A549 (cell line): ENCODE results near the gene PCSK5. TPM values are rescaled to one million over a fixed set of nuclear protein-coding genes. Genes with fewer than 3 reads are reported as not detected.
A peak's percentile ranks its signal among the peaks of the same experiment; 100 is the strongest.

Source experiments
- ATAC-seq, 2 experiments: fragments of 200-7000 bp in 1 of 2; fragments of >200 bp in 1 of 2; cut with Nextera tagmentation in 1 of 2; cut with Tn5 transposase in 1 of 2; 3 replicates each; pipeline versions ENCODE4 v1.8.0 to v1.9.1; 2018 to 2020; ENCODE audit warnings: mild to moderate bottlenecking in 1 of 2, moderate library complexity in 1 of 2
- CTCF ChIA-PET: fragments of 300-600 bp; sonication (Branson Sonifier 250); formaldehyde crosslinking; extraction: SDS; loops from one replicate; lab custom pipeline; 2021; ENCODE audit warnings: antibody characterized with exemption, inconsistent platforms; lab: Yijun Ruan, JAX
- POLR2A ChIA-PET: fragments of 350-600 bp; formaldehyde crosslinking; extraction: SDS; loops from one replicate; lab custom pipeline; 2021; ENCODE audit warnings: antibody characterized with exemption, inconsistent platforms; lab: Yijun Ruan, JAX
- DNase-seq, 2 experiments: peaks; one replicate each; pipeline versions ENCODE4 v3.0.0 to v3.0.0-alpha.2; 2011 to 2016; ENCODE audit warnings: low read depth in 1 of 2, low spot score in 1 of 2
- FAIRE-seq: peaks from 2 replicates; lab custom pipeline; 2011; peaks lifted over from hg19 to GRCh38; lab: Jason Lieb, UNC
- H3K27ac ChIP-seq, 2 experiments: fragments of >200 bp; sonication (Bioruptor Twin); formaldehyde crosslinking; 3 replicates each; pipeline ENCODE4 v1.5.1; 2016 to 2017
- H3K4me1 ChIP-seq: fragments of >200 bp; sonication (Bioruptor Twin); formaldehyde crosslinking; 3 replicates; pipeline ENCODE4 v1.6.1; 2016
- H3K4me2 ChIP-seq: fragments of >200 bp; sonication (Bioruptor Twin); formaldehyde crosslinking; 3 replicates; pipeline ENCODE4 v1.6.1; 2016
- H3K4me3 ChIP-seq: fragments of >200 bp; sonication (Bioruptor Twin); formaldehyde crosslinking; 3 replicates; pipeline ENCODE4 v1.5.1; 2016
- H3K9me3 ChIP-seq: fragments of >200 bp; sonication (Bioruptor Twin); formaldehyde crosslinking; 3 replicates; pipeline ENCODE4 v1.6.1; 2016
- CBX2 ChIP-seq: fragments of 200-600 bp; sonication (generic); IDR thresholded peaks from 2 replicates; pipeline ENCODE4 v1.6.1; 2016; ENCODE audit warnings: low read depth, mild to moderate bottlenecking, borderline replicate concordance
- CBX8 ChIP-seq: fragments of 200-600 bp; sonication (generic); IDR thresholded peaks from 2 replicates; pipeline ENCODE4 v1.6.1; 2016
- CEBPB ChIP-seq, 2 experiments: fragments of >200 bp in 1 of 2; sonication (Bioruptor Twin) in 1 of 2; formaldehyde crosslinking in 1 of 2; IDR thresholded peaks; 2 replicates each; pipeline ENCODE4 v1.6.1; 2012 to 2016
- EHF ChIP-seq: fragments of 250-450 bp; sonication (Bioruptor Pico); IDR thresholded peaks from 2 replicates; pipeline ENCODE4 v1.5.0; 2020; ENCODE audit warnings: mild to moderate bottlenecking
- EHMT2 ChIP-seq: fragments of 200-600 bp; sonication (generic); IDR thresholded peaks from 2 replicates; pipeline ENCODE4 v1.6.1; 2016; ENCODE audit warnings: antibody characterized with exemption, low read depth, mild to moderate bottlenecking, moderate library complexity
- ELK1 ChIP-seq: fragments of 150-350 bp; IDR thresholded peaks from 2 replicates; pipeline ENCODE4 v1.6.1; 2014; ENCODE audit warnings: low read depth, mild to moderate bottlenecking, low read length
- HES2 ChIP-seq: fragments of >200 bp; sonication (Bioruptor Twin); formaldehyde crosslinking; IDR thresholded peaks from 2 replicates; pipeline ENCODE4 v1.6.1; 2016
- HMGXB4 ChIP-seq: fragments of 250-450 bp; sonication (Bioruptor Pico); IDR thresholded peaks from 2 replicates; pipeline ENCODE4 v1.5.0; 2021; ENCODE audit warnings: mild to moderate bottlenecking, moderate library complexity, borderline replicate concordance
- HOXA7 ChIP-seq: fragments of 250-450 bp; sonication (Bioruptor Pico); IDR thresholded peaks from 2 replicates; pipeline ENCODE4 v1.5.0; 2020; ENCODE audit warnings: mild to moderate bottlenecking, moderate library complexity
- HOXB13 ChIP-seq: fragments of 250-450 bp; sonication (Bioruptor Pico); IDR thresholded peaks from 2 replicates; pipeline ENCODE4 v1.5.0; 2020; ENCODE audit warnings: low read depth, mild to moderate bottlenecking, moderate library complexity
- HOXB5 ChIP-seq: fragments of 250-450 bp; sonication (Bioruptor Pico); IDR thresholded peaks from 2 replicates; pipeline ENCODE4 v1.5.0; 2020; ENCODE audit warnings: mild to moderate bottlenecking, moderate library complexity
- JUN ChIP-seq, 2 experiments: fragments of >200 bp; sonication (Bioruptor Twin); formaldehyde crosslinking; IDR thresholded peaks; 2 replicates in 1 of 2; 3 replicates in 1 of 2; pipeline ENCODE4 v1.6.1; 2016 to 2017
- MAX ChIP-seq: IDR thresholded peaks from 2 replicates; pipeline ENCODE4 v1.6.1; 2012
- MAZ ChIP-seq: fragments of 150-350 bp; IDR thresholded peaks from 2 replicates; pipeline ENCODE4 v1.6.1; 2014; ENCODE audit warnings: antibody characterized with exemption, low read depth, low read length, borderline replicate concordance
- NFE2L2 ChIP-seq: fragments of 150-350 bp; conservative IDR thresholded peaks from 2 replicates; pipeline ENCODE4 v1.6.1; 2014; ENCODE audit warnings: low read length
- RFX5 ChIP-seq: fragments of 450-650 bp; IDR thresholded peaks from 2 replicates; pipeline ENCODE4 v1.7.1; 2014; ENCODE audit warnings: antibody characterized with exemption, mild to moderate bottlenecking, moderate library complexity
- RNF2 ChIP-seq: fragments of 200-600 bp; sonication (generic); IDR thresholded peaks from 2 replicates; pipeline ENCODE4 v1.6.1; 2016; ENCODE audit warnings: low read depth, mild to moderate bottlenecking, antibody characterized with exemption, moderate library complexity, borderline replicate concordance
- ZC3H11A ChIP-seq: fragments of 450-650 bp; IDR thresholded peaks from 2 replicates; pipeline ENCODE4 v1.6.1; 2014; ENCODE audit warnings: antibody characterized with exemption, mild to moderate bottlenecking
- ZNF302 ChIP-seq: fragments of 250-450 bp; sonication (Bioruptor Pico); IDR thresholded peaks from 2 replicates; pipeline ENCODE4 v1.9.0; 2021; ENCODE audit warnings: inconsistent platforms, mild to moderate bottlenecking, moderate library complexity
- ZSCAN20 ChIP-seq: fragments of 250-450 bp; sonication (Bioruptor Pico); IDR thresholded peaks from 2 replicates; pipeline ENCODE4 v1.8.0; 2022; ENCODE audit warnings: mild to moderate bottlenecking, moderate library complexity
- WGBS: methylation state at CpG from one replicate; pipeline ENCODE4 v1.1.6; 2017; ENCODE audit errors: missing lambda C conversion rate; 5-methylcytosine and 5-hydroxymethylcytosine counted together
- polyA plus RNA-seq, 4 experiments: library from polyadenylated mRNA; depleted of rRNA in 3 of 4; stranded (reverse); fragments of >200 nt; fragmentation: RNase III in 1 of 4; extraction: RNeasy Plus Mini Kit Qiagen cat#74134 plus additional on column Dnase treatment in 1 of 4; gene quantifications; 2 replicates in 3 of 4; 3 replicates in 1 of 4; pipeline ENCODE4 v1.2.3, GENCODE V29; 2011 to 2017
- TF ChIP-seq, protein P1 (sequence below): IDR thresholded peaks from 2 replicates; pipeline ENCODE4 v1.6.1; 2012
- TF ChIP-seq, protein P2 (sequence below): IDR thresholded peaks from 2 replicates; pipeline ENCODE4 v1.6.1; 2012; ENCODE audit warnings: low read depth, borderline replicate concordance
- TF ChIP-seq, protein P3 (sequence below): fragments of 250-450 bp; sonication (Bioruptor Pico); IDR thresholded peaks from 2 replicates; pipeline ENCODE4 v1.5.0; 2020; ENCODE audit warnings: low read depth, mild to moderate bottlenecking, moderate library complexity

Gene PCSK5
- polyA plus RNA-seq, 2 of the 4 experiments (the other 2 are of a cell fraction): 1.3 to 6.7 TPM

- 37% methylated on average over 2 of the region's 2 CpGs for WGBS
- no peak for FAIRE-seq
- no peak overlapping the region for H3K27ac ChIP-seq
- ATAC-seq: no peak
- H3K4me3 ChIP-seq: no peak overlapping the region
- no peaks in the 10 kb centered on the region for H3K4me1 ChIP-seq
- H3K9me3 ChIP-seq: no peaks in the 10 kb centered on the region
- CTCF ChIA-PET: no interaction called here
- TF ChIP-seq, protein P1, sequence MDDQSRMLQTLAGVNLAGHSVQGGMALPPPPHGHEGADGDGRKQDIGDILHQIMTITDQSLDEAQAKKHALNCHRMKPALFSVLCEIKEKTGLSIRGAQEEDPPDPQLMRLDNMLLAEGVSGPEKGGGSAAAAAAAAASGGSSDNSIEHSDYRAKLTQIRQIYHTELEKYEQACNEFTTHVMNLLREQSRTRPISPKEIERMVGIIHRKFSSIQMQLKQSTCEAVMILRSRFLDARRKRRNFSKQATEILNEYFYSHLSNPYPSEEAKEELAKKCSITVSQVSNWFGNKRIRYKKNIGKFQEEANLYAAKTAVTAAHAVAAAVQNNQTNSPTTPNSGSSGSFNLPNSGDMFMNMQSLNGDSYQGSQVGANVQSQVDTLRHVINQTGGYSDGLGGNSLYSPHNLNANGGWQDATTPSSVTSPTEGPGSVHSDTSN: no peak
- TF ChIP-seq CEBPB (IDR thresholded peaks at IDR 0.05) (no peak), CBX8 (no peak), HOXB5 (CRISPR knock-in tag) (no peak)
- TF ChIP-seq, protein P2, sequence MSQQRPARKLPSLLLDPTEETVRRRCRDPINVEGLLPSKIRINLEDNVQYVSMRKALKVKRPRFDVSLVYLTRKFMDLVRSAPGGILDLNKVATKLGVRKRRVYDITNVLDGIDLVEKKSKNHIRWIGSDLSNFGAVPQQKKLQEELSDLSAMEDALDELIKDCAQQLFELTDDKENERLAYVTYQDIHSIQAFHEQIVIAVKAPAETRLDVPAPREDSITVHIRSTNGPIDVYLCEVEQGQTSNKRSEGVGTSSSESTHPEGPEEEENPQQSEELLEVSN: no peak
- TF ChIP-seq, all 56 proteins: peak for 0
- POLR2A ChIA-PET: no interaction called here
- DNase-seq: no peak
- no peak overlapping the region for H3K4me2 ChIP-seq
These were observed 224.9 kb downstream of the PCSK5 start for GRCh38 chr9:76115396-76115795.

GRCh38 chr9:76115982-76116646, 225.6 kb downstream of the PCSK5 start:
- no peak overlapping the region for H3K4me2 ChIP-seq
- CTCF ChIA-PET: interaction anchor here (0.6 kb wide), 1 partner anchor 1574 kb away, joined by 3 read pairs; no protein-coding TSS in a partner anchor
- WGBS: 56% methylated on average over 2 of the region's 2 CpGs
- FAIRE-seq (peak; percentile 92), DNase-seq (no peak), ATAC-seq (no peak)
- H3K27ac ChIP-seq: no peak overlapping the region
- POLR2A ChIA-PET: no interaction called here
- no peaks in the 10 kb centered on the region for H3K9me3 ChIP-seq
- H3K4me1 ChIP-seq: no peaks in the 10 kb centered on the region
- no peak overlapping the region for H3K4me3 ChIP-seq
- TF ChIP-seq CBX2: no peak
- TF ChIP-seq, all 56 proteins: peak for 0

GRCh38 chr9:76116913-76117312, 226.4 kb downstream of the PCSK5 start:
- no peaks in the 10 kb centered on the region for H3K4me1 ChIP-seq
- ChIA-PET CTCF (no interaction called here), POLR2A (no interaction called here)
- ATAC-seq (no peak), DNase-seq (no peak), FAIRE-seq (no peak)
- 66% methylated on average over 3 of the region's 3 CpGs for WGBS
- TF ChIP-seq ZSCAN20 (CRISPR knock-in tag) (no peak), MAX (no peak), EHF (CRISPR knock-in tag) (no peak), HOXA7 (no peak), NFE2L2 (no peak), ZC3H11A (no peak), HMGXB4 (no peak), EHMT2 (no peak), RFX5 (no peak), HES2 (no peak), RNF2 (no peak), ELK1 (no peak), JUN (IDR thresholded peaks at IDR 0.05) (no peak), HOXB13 (CRISPR knock-in tag) (no peak), CEBPB (IDR thresholded peaks at IDR 0.05) (no peak), ZNF302 (no peak), MAZ (no peak)
- TF ChIP-seq, protein P3, sequence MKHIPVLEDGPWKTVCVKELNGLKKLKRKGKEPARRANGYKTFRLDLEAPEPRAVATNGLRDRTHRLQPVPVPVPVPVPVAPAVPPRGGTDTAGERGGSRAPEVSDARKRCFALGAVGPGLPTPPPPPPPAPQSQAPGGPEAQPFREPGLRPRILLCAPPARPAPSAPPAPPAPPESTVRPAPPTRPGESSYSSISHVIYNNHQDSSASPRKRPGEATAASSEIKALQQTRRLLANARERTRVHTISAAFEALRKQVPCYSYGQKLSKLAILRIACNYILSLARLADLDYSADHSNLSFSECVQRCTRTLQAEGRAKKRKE (CRISPR knock-in tag): no peak
- H3K9me3 ChIP-seq: no peaks in the 10 kb centered on the region
- no peak overlapping the region for H3K27ac ChIP-seq
- H3K4me3 ChIP-seq: no peak overlapping the region
- H3K4me2 ChIP-seq: no peak overlapping the region
